CD14-positive monocyte (primary cell): ENCODE results near the gene PHF13. TPM values are rescaled to one million over a fixed set of nuclear protein-coding genes. Genes with fewer than 3 reads are reported as not detected.
"Not testable (repeated sequence)": the region's sequence is repeated elsewhere in the genome, so short reads cannot be mapped to it uniquely, and the experiment has no call there.

Experiments used
- DNase-seq, 3 donors: peaks; one replicate each; pipeline ENCODE4 v3.0.0-alpha.2; 2011 to 2022
- H2AFZ ChIP-seq: 2 replicates; pipeline ENCODE4 v1.6.0; 2012; ENCODE audit warnings: mild to moderate bottlenecking, low read depth, low read length, inconsistent platforms; ENCODE audit not compliant: insufficient read depth, poor library complexity, severe bottlenecking
- H3K27ac ChIP-seq, 2 donors: 1 replicate in 1 of 2; 2 replicates in 1 of 2; pipeline ENCODE4 v1.5.1; 2012 to 2013; ENCODE audit warnings: low read length in 2 of 2, control low read depth in 1 of 2, inconsistent platforms in 1 of 2, low read depth in 1 of 2, mild to moderate bottlenecking in 1 of 2
- H3K27me3 ChIP-seq, 2 donors: one replicate each; pipeline versions ENCODE4 v1.6.0 to v1.6.1; 2011 to 2013; ENCODE audit warnings: low read length in 2 of 2; ENCODE audit not compliant: control insufficient read depth in 2 of 2, insufficient read depth in 2 of 2
- H3K36me3 ChIP-seq, 2 donors: replicated peaks in 1 of 2; 1 replicate in 1 of 2; 2 replicates in 1 of 2; pipeline versions ENCODE4 v1.5.1 to v1.6.1; 2012 to 2013; ENCODE audit warnings: low read length in 2 of 2, control low read depth in 1 of 2, inconsistent platforms in 1 of 2, mild to moderate bottlenecking in 1 of 2; ENCODE audit not compliant: insufficient read depth in 2 of 2, control insufficient read depth in 1 of 2
- H3K4me1 ChIP-seq, 2 donors: 1 replicate in 1 of 2; 2 replicates in 1 of 2; pipeline versions ENCODE4 v1.5.1 to v1.6.1; 2012 to 2013; ENCODE audit warnings: low read length in 2 of 2, control low read depth in 1 of 2, inconsistent platforms in 1 of 2, mild to moderate bottlenecking in 1 of 2, moderate library complexity in 1 of 2; ENCODE audit not compliant: insufficient read depth in 2 of 2, control insufficient read depth in 1 of 2
- H3K4me2 ChIP-seq: replicated peaks from 2 replicates; pipeline ENCODE3; 2012; ENCODE audit warnings: low read length, moderate library complexity, mild to moderate bottlenecking; ENCODE audit not compliant: poor library complexity, severe bottlenecking; ENCODE audit errors: extremely low read depth
- H3K4me3 ChIP-seq, 3 experiments: fragments of 200-600 bp in 1 of 3; sonication (generic) in 1 of 3; replicated peaks in 1 of 3; 1 replicate in 2 of 3; 2 replicates in 1 of 3; pipeline ENCODE4 v1.5.1; 2011 to 2013; ENCODE audit warnings: low read length in 3 of 3, mild to moderate bottlenecking in 3 of 3, control low read depth in 2 of 3, low read depth in 2 of 3, inconsistent platforms in 1 of 3, moderate library complexity in 1 of 3
- H3K79me2 ChIP-seq: 2 replicates; pipeline ENCODE4 v1.6.0; 2012; ENCODE audit warnings: mild to moderate bottlenecking, control low read depth, inconsistent platforms, low read length, moderate library complexity; ENCODE audit not compliant: insufficient read depth
- H3K9ac ChIP-seq: 2 replicates; pipeline ENCODE4 v1.6.0; 2017; ENCODE audit warnings: low read length, mild to moderate bottlenecking; ENCODE audit not compliant: insufficient read depth, poor library complexity, severe bottlenecking
- H3K9me3 ChIP-seq, 2 donors: replicated peaks in 1 of 2; 1 replicate in 1 of 2; 2 replicates in 1 of 2; pipeline versions ENCODE4 v1.5.1 to v1.6.1; 2012 to 2013; ENCODE audit warnings: low read length in 2 of 2, control low read depth in 1 of 2; ENCODE audit not compliant: control insufficient read depth in 1 of 2, insufficient read depth in 1 of 2
- H4K20me1 ChIP-seq: 2 replicates; pipeline ENCODE4 v1.6.0; 2012; ENCODE audit warnings: mild to moderate bottlenecking, low read length, control low read depth, moderate library complexity; ENCODE audit not compliant: insufficient read depth
- H3K27ac Mint-ChIP-seq, 7 donors: one replicate each; pipeline ENCODE4 v1.8.0; 2020; ENCODE audit warnings: mild to moderate bottlenecking in 7 of 7, mixed read lengths in 7 of 7, moderate library complexity in 6 of 7, inconsistent platforms in 2 of 7
- H3K27me3 Mint-ChIP-seq, 3 donors: one replicate each; pipeline ENCODE4 v1.8.0; 2021 to 2022; ENCODE audit warnings: low read depth in 3 of 3, mild to moderate bottlenecking in 3 of 3, mixed read lengths in 3 of 3, moderate library complexity in 3 of 3, inconsistent platforms in 1 of 3
- H3K36me3 Mint-ChIP-seq, 2 donors: one replicate each; pipeline ENCODE4 v1.8.0; 2020; ENCODE audit warnings: mixed read lengths in 2 of 2, inconsistent platforms in 1 of 2, mild to moderate bottlenecking in 1 of 2
- H3K4me1 Mint-ChIP-seq: one replicate; pipeline ENCODE4 v1.8.0; 2020; ENCODE audit warnings: mild to moderate bottlenecking, mixed read lengths
- H3K4me3 Mint-ChIP-seq, 2 donors: one replicate each; pipeline ENCODE4 v1.8.0; 2020; ENCODE audit warnings: mild to moderate bottlenecking in 2 of 2, mixed read lengths in 2 of 2, moderate library complexity in 1 of 2
- H3K9me3 Mint-ChIP-seq, 7 donors: one replicate each; pipeline ENCODE4 v1.8.0; 2020 to 2022; ENCODE audit warnings: mixed read lengths in 7 of 7, mild to moderate bottlenecking in 6 of 7, moderate library complexity in 6 of 7, inconsistent platforms in 2 of 7
- CTCF ChIP-seq: fragments of 200-600 bp; IDR thresholded peaks from one replicate; pipeline ENCODE4 v1.8.0; 2022; ENCODE audit warnings: antibody characterized with exemption, mild to moderate bottlenecking
- WGBS: methylation state at CpG from one replicate; pipeline ENCODE4 v1.1.5; 2013; ENCODE audit warnings: missing lambda C conversion rate; ENCODE audit not compliant: insufficient coverage; 5-methylcytosine and 5-hydroxymethylcytosine counted together
- intact Hi-C, 2 donors: fragments of 100-400 bp; cut with micrococcal nuclease; formaldehyde crosslinking; loops; one replicate each; pipeline versions ENCODE4 v1.15.0 to v1.15.1; 2023
- polyA plus RNA-seq, 3 donors: library from polyadenylated mRNA; depleted of rRNA in 1 of 3; unstranded in 2 of 3; stranded (reverse) in 1 of 3; fragments of 300-500 nt in 2 of 3; fragments of >200 nt in 1 of 3; fragmentation: Illumina TruSeq in 2 of 3; gene quantifications; 1 replicate in 2 of 3; 2 replicates in 1 of 3; pipeline ENCODE4 v1.2.3, GENCODE V29; 2012 to 2021

PHF13 gene
- polyA plus RNA-seq, 3 donors, result 1.0 to 7.3 (median 1.7) TPM

DNA sequence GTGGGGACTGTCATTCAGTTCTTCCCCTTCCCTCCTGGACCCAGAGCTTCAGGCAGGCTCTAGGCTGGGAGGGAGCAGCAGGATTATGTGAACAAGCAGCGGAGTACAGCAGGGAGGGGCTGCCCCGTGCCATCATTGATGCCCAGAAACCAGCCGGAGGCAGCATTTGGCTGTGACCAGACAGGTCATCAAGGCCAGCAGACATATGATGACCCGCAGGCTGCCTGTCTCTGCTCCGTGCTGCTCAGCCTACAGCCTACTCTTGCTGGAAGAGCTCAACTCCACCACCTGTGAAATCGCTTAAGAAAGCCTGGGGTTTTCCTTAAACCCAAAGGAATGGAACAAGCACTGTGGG is 15.8 kb upstream of the PHF13 start:
- Mint-ChIP-seq H3K4me1 (peaks cover 37% of the 10 kb centered on the region), H3K4me3 (no peak overlapping the region), H3K36me3 (peaks cover 49 to 69% of the 10 kb centered on the region in 2 donors), H3K27ac (peak overlapping the region in 3 of 7 donors; percentile 37 to 50 (median 41)), H3K27me3 (no peaks in the 10 kb centered on the region), H3K9me3 (peaks cover 0 to 2% (median 0%) of the 10 kb centered on the region in 7 donors)
- Histone ChIP-seq H3K4me2 (no peak overlapping the region), H3K79me2 (peaks cover 76% of the 10 kb centered on the region), H4K20me1 (peaks cover 96% of the 10 kb centered on the region), H3K27me3 (no peaks in the 10 kb centered on the region), H2AFZ (no peak overlapping the region), H3K4me1 (peaks cover 28 to 50% of the 10 kb centered on the region in 2 donors), H3K9me3 (no peaks in the 10 kb centered on the region), H3K36me3 (peaks cover 51 to 55% of the 10 kb centered on the region in 2 donors), H3K9ac (no peak overlapping the region), H3K4me3 (no peak overlapping the region), H3K27ac (peak overlapping the region in 1 of 2 donors; percentile 4)
- TF ChIP-seq CTCF, result no peak
- intact Hi-C loops, result no loop called here
- WGBS, result 96% methylated on average over 5 of the region's 6 CpGs
- no peak for DNase-seq

GRCh38 chr1:6599141-6599975 is 14.2 kb upstream of the PHF13 start:
- intact Hi-C loops, result no loop called here
- Histone ChIP-seq H3K9me3 (no peaks in the 10 kb centered on the region), H3K4me3 (peak overlapping the region; percentile 64 to 93 (median 78)), H3K36me3 (peaks cover 35 to 39% of the 10 kb centered on the region in 2 donors), H3K9ac (peak overlapping the region; percentile 61), H3K27me3 (no peaks in the 10 kb centered on the region), H3K4me1 (peaks cover 35 to 61% of the 10 kb centered on the region in 2 donors), H3K79me2 (peaks cover 76% of the 10 kb centered on the region), H3K4me2 (peak overlapping the region; percentile 94), H3K27ac (peak overlapping the region; percentile 80 to 92), H2AFZ (no peak overlapping the region), H4K20me1 (peaks cover 80% of the 10 kb centered on the region)
- TF ChIP-seq CTCF, result no peak
- DNase-seq, result peak; percentile 60 to 81 (median 75)
- Mint-ChIP-seq H3K36me3 (peaks cover 35 to 53% of the 10 kb centered on the region in 2 donors), H3K4me3 (peak overlapping the region; percentile 89 to 95), H3K9me3 (peaks cover 0 to 2% (median 0%) of the 10 kb centered on the region in 7 donors), H3K27ac (peak overlapping the region; percentile 88 to 96 (median 92)), H3K27me3 (no peaks in the 10 kb centered on the region), H3K4me1 (peaks cover 45% of the 10 kb centered on the region)
- WGBS, result 69% methylated on average over 27 of the region's 31 CpGs

DNA sequence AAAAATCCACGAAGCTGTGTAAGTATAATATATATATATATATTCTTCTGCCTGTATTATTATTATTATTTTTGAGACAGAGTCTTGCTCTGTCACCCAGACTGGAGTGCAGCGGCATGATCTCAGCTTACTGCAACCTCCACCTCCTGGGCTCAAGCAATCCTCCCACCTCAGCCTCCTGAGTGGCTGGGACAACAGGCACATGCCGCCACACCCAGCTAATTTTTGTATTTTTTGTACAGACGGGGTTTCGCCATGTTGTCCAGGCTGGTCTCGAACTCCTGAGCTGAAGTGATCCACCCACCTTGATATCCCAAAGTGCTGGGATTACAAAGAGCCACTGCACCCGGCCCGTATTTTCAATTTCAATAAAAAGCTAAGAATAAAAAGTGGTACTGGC is 13.5 kb upstream of the PHF13 start:
- peak overlapping the region; percentile 92 to 98 (median 96) for H3K27ac Mint-ChIP-seq
- H4K20me1 ChIP-seq, result peaks cover 74% of the 10 kb centered on the region
- H3K27me3 ChIP-seq, H3K9me3 ChIP-seq, H3K27me3 Mint-ChIP-seq, DNase-seq, H3K9me3 Mint-ChIP-seq, H2AFZ ChIP-seq: not testable (repeated sequence)
- H3K79me2 ChIP-seq, result peaks cover 74% of the 10 kb centered on the region
- H3K9ac ChIP-seq, result peak overlapping the region; percentile 97
- H3K4me2 ChIP-seq, result peak overlapping the region; percentile 94
- H3K4me1 ChIP-seq, result peaks cover 40 to 67% of the 10 kb centered on the region in 2 donors
- H3K27ac ChIP-seq, result peak overlapping the region; percentile 92 to 99
- H3K4me1 Mint-ChIP-seq, result peaks cover 46% of the 10 kb centered on the region
- H3K36me3 ChIP-seq, result peaks cover 30 to 33% of the 10 kb centered on the region in 2 donors
- WGBS, result 27% methylated on average over 4 of the region's 8 CpGs
- intact Hi-C loops, result loop anchor here in 1 of 2 donors (2.0 to 10.0 kb wide), 2 partner anchors 19 to 185 kb away; partner anchors contain the start of gene CAMTA1
- peaks cover 31 to 46% of the 10 kb centered on the region in 2 donors for H3K36me3 Mint-ChIP-seq
- H3K4me3 ChIP-seq, result peak overlapping the region; percentile 64 to 93 (median 78)
- peak overlapping the region; percentile 89 to 95 for H3K4me3 Mint-ChIP-seq
